Trophoblast cell (in vitro differentiated cells and primary cell): ENCODE data around the gene PLEK2.
"Not testable (repeated sequence)": the region's sequence is repeated elsewhere in the genome, so short reads cannot be mapped to it uniquely, and the experiment has no call there.

Experiments
- DNase-seq, 2 donors: peaks; one replicate each; pipeline ENCODE4 v3.0.0-alpha.2; 2016
- H2AFZ ChIP-seq: 2 replicates; pipeline ENCODE4 v1.6.1; 2013; ENCODE audit warnings: low read length, moderate library complexity, mild to moderate bottlenecking; ENCODE audit not compliant: insufficient read depth, poor library complexity
- H2AK5ac ChIP-seq: 2 replicates; pipeline ENCODE4 v1.6.1; 2013; ENCODE audit warnings: mild to moderate bottlenecking, low read length
- H2BK120ac ChIP-seq: 2 replicates; pipeline ENCODE4 v1.6.1; 2013; ENCODE audit warnings: low read length, mild to moderate bottlenecking, moderate library complexity; ENCODE audit not compliant: insufficient read depth, poor library complexity
- H2BK12ac ChIP-seq: 2 replicates; pipeline ENCODE4 v1.6.1; 2013; ENCODE audit warnings: mild to moderate bottlenecking, low read length, moderate library complexity
- H2BK5ac ChIP-seq: 2 replicates; pipeline ENCODE4 v1.6.1; 2013; ENCODE audit warnings: low read length, low read depth, moderate library complexity, mild to moderate bottlenecking; ENCODE audit not compliant: poor library complexity
- H3K14ac ChIP-seq: 2 replicates; pipeline ENCODE4 v1.6.1; 2013; ENCODE audit warnings: mild to moderate bottlenecking, low read length
- H3K18ac ChIP-seq: 2 replicates; pipeline ENCODE4 v1.6.1; 2013; ENCODE audit warnings: mild to moderate bottlenecking, low read length
- H3K23ac ChIP-seq: 2 replicates; pipeline ENCODE4 v1.6.1; 2013; ENCODE audit warnings: low read length
- H3K27ac ChIP-seq: 2 replicates; pipeline ENCODE4 v1.5.1; 2013; ENCODE audit warnings: low read depth, mild to moderate bottlenecking, inconsistent platforms, low read length, moderate library complexity
- H3K27me3 ChIP-seq: 2 replicates; pipeline ENCODE4 v1.6.1; 2013; ENCODE audit warnings: inconsistent platforms, mild to moderate bottlenecking, low read length, moderate library complexity; ENCODE audit not compliant: insufficient read depth
- H3K36me3 ChIP-seq, 2 experiments: 1 replicate in 1 of 2; 2 replicates in 1 of 2; pipeline ENCODE4 v1.6.1; 2013; ENCODE audit warnings: low read length in 2 of 2, mild to moderate bottlenecking in 2 of 2, moderate library complexity in 1 of 2; ENCODE audit not compliant: insufficient read depth in 2 of 2, control insufficient read depth in 1 of 2
- H3K4ac ChIP-seq: 2 replicates; pipeline ENCODE4 v1.6.1; 2013; ENCODE audit warnings: low read depth, mild to moderate bottlenecking, low read length, moderate library complexity
- H3K4me1 ChIP-seq, 2 experiments: 1 replicate in 1 of 2; 2 replicates in 1 of 2; pipeline ENCODE4 v1.6.1; 2013; ENCODE audit warnings: low read length in 2 of 2, mild to moderate bottlenecking in 2 of 2, moderate library complexity in 1 of 2; ENCODE audit not compliant: insufficient read depth in 2 of 2, control insufficient read depth in 1 of 2
- H3K4me2 ChIP-seq: 2 replicates; pipeline ENCODE4 v1.6.1; 2013; ENCODE audit warnings: inconsistent platforms, mild to moderate bottlenecking, low read length, moderate library complexity
- H3K4me3 ChIP-seq: 2 replicates; pipeline ENCODE4 v1.5.1; 2013; ENCODE audit warnings: mild to moderate bottlenecking, low read depth, low read length, inconsistent platforms
- H3K79me1 ChIP-seq: one replicate; pipeline ENCODE4 v1.6.1; 2013; ENCODE audit warnings: low read length
- H3K79me2 ChIP-seq: 2 replicates; pipeline ENCODE4 v1.6.1; 2013; ENCODE audit warnings: low read length, mild to moderate bottlenecking; ENCODE audit not compliant: control insufficient read depth, insufficient read depth, poor library complexity
- H3K9ac ChIP-seq: 2 replicates; pipeline ENCODE4 v1.6.1; 2013; ENCODE audit warnings: mild to moderate bottlenecking, low read length
- H3K9me3 ChIP-seq: 2 replicates; pipeline ENCODE4 v1.6.1; 2013; ENCODE audit warnings: low read depth, mild to moderate bottlenecking, control low read depth, inconsistent platforms, low read length; ENCODE audit not compliant: insufficient read depth
- H4K12ac ChIP-seq: 2 replicates; pipeline ENCODE4 v1.6.1; 2013; ENCODE audit warnings: low read depth, mild to moderate bottlenecking, low read length, moderate library complexity
- H4K8ac ChIP-seq: 2 replicates; pipeline ENCODE4 v1.6.1; 2013; ENCODE audit warnings: low read depth, mild to moderate bottlenecking, low read length, moderate library complexity
- H4K91ac ChIP-seq: one replicate; pipeline ENCODE4 v1.6.1; 2013; ENCODE audit warnings: low read depth, mild to moderate bottlenecking, low read length, moderate library complexity
- WGBS: extraction: QIAGEN DNeasy Blood & Tissue Kit; methylation state at CpG from one replicate; pipeline ENCODE4 v1.1.7; 2013; ENCODE audit warnings: missing lambda C conversion rate; ENCODE audit not compliant: insufficient read length, insufficient coverage; ENCODE audit errors: extremely low coverage; 5-methylcytosine and 5-hydroxymethylcytosine counted together

PLEK2 gene

DNA sequence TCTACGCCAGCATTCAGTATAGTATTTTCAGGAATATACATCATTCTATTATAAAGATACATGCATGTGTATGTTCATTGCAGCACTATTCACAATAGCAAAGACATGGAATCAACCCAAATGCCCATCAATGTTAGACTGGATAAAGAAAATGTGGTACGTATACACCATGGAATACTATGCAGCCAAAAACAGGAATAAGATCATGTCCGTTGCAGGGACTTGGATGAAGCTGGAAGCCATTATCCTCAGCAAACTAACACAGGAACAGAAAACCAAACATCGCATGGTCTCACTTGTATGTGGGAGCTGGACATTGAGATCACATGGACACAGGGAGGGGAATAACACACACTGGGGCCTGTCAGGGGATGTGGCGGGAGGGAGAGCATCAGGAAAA lies 3.6 kb upstream of the PLEK2 start:
- not testable (repeated sequence) for DNase-seq, H2AK5ac ChIP-seq, H3K4me3 ChIP-seq, H3K23ac ChIP-seq, H3K18ac ChIP-seq, H2AFZ ChIP-seq, H3K4me2 ChIP-seq, H4K91ac ChIP-seq, H4K8ac ChIP-seq, H3K27ac ChIP-seq, H3K9me3 ChIP-seq, H3K27me3 ChIP-seq, H3K36me3 ChIP-seq, H4K12ac ChIP-seq, H3K4ac ChIP-seq, H2BK5ac ChIP-seq, H2BK120ac ChIP-seq, H3K14ac ChIP-seq, H3K79me2 ChIP-seq, H3K79me1 ChIP-seq, H3K9ac ChIP-seq, H2BK12ac ChIP-seq
- no CpG with 5 or more reads among the region's 5 CpGs for WGBS
- H3K4me1 ChIP-seq = peaks cover 16 to 23% of the 10 kb centered on the region in 2 experiments

DNA sequence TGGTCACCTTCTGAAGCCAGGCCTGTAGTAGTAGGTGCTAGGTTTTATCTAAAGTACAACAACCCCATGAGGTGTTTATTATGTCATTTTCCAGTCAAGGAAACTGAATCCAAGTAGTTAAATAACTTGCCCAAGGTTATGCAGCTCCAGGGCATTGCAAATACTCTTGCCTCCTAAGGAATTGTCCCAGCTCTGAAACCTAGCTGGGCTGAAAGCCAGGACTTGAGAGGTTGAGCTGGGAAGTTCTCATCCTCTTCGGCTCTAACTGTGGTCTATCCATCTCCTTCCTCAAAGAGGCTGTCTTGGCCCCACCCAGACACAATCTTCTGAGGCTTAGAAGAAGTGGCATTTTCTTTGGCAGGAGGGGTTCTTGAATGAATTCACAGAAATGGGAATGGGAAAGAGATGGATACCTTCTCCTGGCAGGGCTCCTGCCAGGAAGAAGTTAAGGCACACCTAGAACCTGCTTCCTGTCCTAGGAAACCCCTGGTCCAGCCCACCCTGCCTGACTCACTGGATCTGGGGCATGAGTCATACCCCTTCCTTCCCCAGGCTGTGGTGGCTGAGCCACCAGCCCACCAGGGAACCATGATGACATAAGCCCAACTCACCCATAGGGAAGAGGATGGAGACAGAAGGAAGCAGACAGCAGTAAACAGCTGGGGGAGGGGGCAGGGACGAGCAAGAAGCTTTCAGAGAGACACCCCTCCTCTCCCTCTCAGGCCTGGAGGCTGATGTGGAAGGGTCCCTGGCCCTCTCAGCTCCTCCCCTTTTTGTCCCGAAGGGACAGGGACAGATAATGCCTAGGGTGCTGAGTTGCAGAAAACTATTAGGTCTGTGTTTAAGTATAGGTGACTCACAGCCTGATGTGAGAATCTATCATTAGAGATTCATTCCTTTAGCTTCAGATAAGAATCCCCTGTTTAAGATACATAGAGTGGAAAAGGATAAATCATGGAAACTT lies 2.1 kb upstream of the PLEK2 start:
- no peak overlapping the region for H3K4ac ChIP-seq
- no peak overlapping the region for H3K9ac ChIP-seq
- no peak overlapping the region for H3K4me3 ChIP-seq
- H3K27me3 ChIP-seq = no peaks in the 10 kb centered on the region
- H3K36me3 ChIP-seq = no peaks in the 10 kb centered on the region
- no peak overlapping the region for H4K8ac ChIP-seq
- H3K18ac ChIP-seq = no peak overlapping the region
- WGBS = no CpG with 5 or more reads among the region's 3 CpGs
- peaks cover 2% of the 10 kb centered on the region for H3K79me1 ChIP-seq
- H3K4me2 ChIP-seq = no peak overlapping the region
- no peak overlapping the region for H2AFZ ChIP-seq
- H3K27ac ChIP-seq = no peak overlapping the region
- H2AK5ac ChIP-seq = no peak overlapping the region
- H2BK120ac ChIP-seq = no peak overlapping the region
- H3K79me2 ChIP-seq = no peaks in the 10 kb centered on the region
- H3K4me1 ChIP-seq = peaks cover 16 to 29% of the 10 kb centered on the region in 2 experiments
- peak in 1 of 2 donors; percentile 42 for DNase-seq
- H3K14ac ChIP-seq = no peak overlapping the region
- no peak overlapping the region for H3K23ac ChIP-seq
- no peak overlapping the region for H2BK5ac ChIP-seq
- H3K9me3 ChIP-seq = peaks cover 1% of the 10 kb centered on the region
- no peak overlapping the region for H4K12ac ChIP-seq
- H4K91ac ChIP-seq = peak overlapping the region; percentile 10
- no peak overlapping the region for H2BK12ac ChIP-seq

DNA sequence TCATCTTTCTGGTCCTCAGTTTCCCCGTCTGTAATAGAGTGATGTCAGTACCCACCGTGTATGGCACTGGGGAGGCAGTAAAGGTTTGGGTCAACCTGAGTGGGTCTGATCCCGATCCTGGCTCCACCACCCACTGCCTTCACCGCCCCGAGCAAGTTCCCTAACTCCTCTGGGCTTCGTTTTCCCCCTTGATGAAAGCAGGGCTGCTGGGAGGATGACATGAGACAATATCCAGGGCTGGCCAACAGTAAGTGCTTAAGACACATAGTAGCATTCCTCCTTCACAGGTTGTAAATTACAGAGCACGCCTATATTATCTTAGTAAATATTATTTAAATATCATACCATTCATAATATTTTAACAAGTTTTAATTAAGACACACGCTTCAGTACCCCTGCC lies 595 bp downstream of the PLEK2 start:
- Histone ChIP-seq H4K12ac (no peak overlapping the region), H3K27ac (no peak overlapping the region), H3K4ac (no peak overlapping the region), H4K91ac (no peak overlapping the region), H2BK12ac (no peak overlapping the region), H3K4me3 (peak overlapping the region; percentile 67), H3K18ac (no peak overlapping the region), H2AK5ac (peak overlapping the region; percentile 30), H3K4me1 (peaks cover 13 to 26% of the 10 kb centered on the region in 2 experiments), H4K8ac (peak overlapping the region; percentile 27), H2BK5ac (peak overlapping the region; percentile 44), H3K9ac (no peak overlapping the region), H3K9me3 (no peaks in the 10 kb centered on the region), H3K23ac (no peak overlapping the region), H2AFZ (peak overlapping the region; percentile 14), H3K36me3 (no peaks in the 10 kb centered on the region), H3K27me3 (no peaks in the 10 kb centered on the region), H3K4me2 (peak overlapping the region; percentile 66), H3K14ac (no peak overlapping the region), H3K79me1 (peaks cover 2% of the 10 kb centered on the region), H3K79me2 (no peaks in the 10 kb centered on the region), H2BK120ac (no peak overlapping the region)
- WGBS = no CpG with 5 or more reads among the region's 8 CpGs
- no peak for DNase-seq

DNA sequence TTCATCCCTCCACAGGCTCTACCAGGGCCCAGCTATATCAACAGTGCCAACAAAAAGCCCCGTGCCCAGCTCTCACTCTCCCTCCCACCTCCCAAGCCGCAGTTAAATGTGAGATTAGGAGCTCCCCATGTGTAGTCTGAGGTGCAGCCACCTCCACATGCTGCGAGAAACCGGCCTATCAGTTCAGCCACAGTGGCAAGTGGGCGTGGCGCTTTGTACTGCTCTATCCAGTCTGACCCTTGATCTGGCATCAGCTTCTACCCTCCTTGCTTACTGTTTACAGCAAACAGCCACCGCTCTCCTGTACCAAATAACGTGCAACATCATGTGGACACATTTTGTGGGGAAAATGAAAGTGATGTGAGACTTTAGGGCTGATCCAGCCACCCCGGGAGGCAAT lies 1.7 kb downstream of the PLEK2 start:
- peaks cover 2% of the 10 kb centered on the region for H3K79me1 ChIP-seq

More for the DNA sequence above, 1.7 kb downstream of the PLEK2 start:
- Histone ChIP-seq H3K4me1 (peaks cover 13 to 26% of the 10 kb centered on the region in 2 experiments), H4K8ac (no peak overlapping the region), H2BK12ac (no peak overlapping the region), H3K18ac (no peak overlapping the region), H2BK120ac (no peak overlapping the region), H4K91ac (no peak overlapping the region), H3K4ac (no peak overlapping the region), H3K14ac (no peak overlapping the region), H3K79me2 (no peaks in the 10 kb centered on the region), H3K4me3 (no peak overlapping the region), H2AK5ac (no peak overlapping the region), H3K36me3 (no peaks in the 10 kb centered on the region), H3K9me3 (no peaks in the 10 kb centered on the region), H3K27ac (no peak overlapping the region), H2AFZ (no peak overlapping the region), H3K27me3 (no peaks in the 10 kb centered on the region), H3K9ac (no peak overlapping the region), H3K4me2 (no peak overlapping the region), H3K23ac (no peak overlapping the region), H4K12ac (no peak overlapping the region), H2BK5ac (no peak overlapping the region)
- DNase-seq = no peak
- no CpG with 5 or more reads among the region's 9 CpGs for WGBS
